SK-N-SH (cell line): ENCODE measurements around the gene IQCN. TPM values are rescaled to one million over a fixed set of nuclear protein-coding genes. Genes with fewer than 3 reads are reported as not detected.

ENCODE experiments used
- CTCF ChIA-PET: fragments of 300-600, 350-600 bp; formaldehyde crosslinking; extraction: SDS; loops from one replicate; lab custom pipeline; 2021; lab: Yijun Ruan, JAX
- POLR2A ChIA-PET: fragments of 350-600 bp; sonication (Branson Sonifier 250); formaldehyde crosslinking; extraction: SDS; loops from one replicate; lab custom pipeline; 2020; ENCODE audit warnings: antibody characterized with exemption, inconsistent platforms; lab: Yijun Ruan, JAX
- DNase-seq: peaks from one replicate; pipeline ENCODE4 v3.0.0; 2012
- H2AFZ ChIP-seq: fragments of 200-600 bp; sonication (generic); 2 replicates; pipeline ENCODE4 v1.8.1; 2016; ENCODE audit warnings: antibody characterized with exemption, mild to moderate bottlenecking, low read depth
- H3F3A ChIP-seq: fragments of 200-600 bp; sonication (generic); replicated peaks from 2 replicates; pipeline ENCODE3; 2016; ENCODE audit warnings: antibody characterized with exemption, mild to moderate bottlenecking; ENCODE audit not compliant: insufficient read depth
- H3K27ac ChIP-seq, 2 experiments: fragments of 200-500 bp in 1 of 2; fragments of 200-600 bp in 1 of 2; sonication (Bioruptor generic) in 1 of 2; sonication (generic), shearing (Covaris generic) in 1 of 2; 2 replicates each; pipeline versions ENCODE4 v1.5.1 to v1.6.1; 2014 to 2016; ENCODE audit warnings: low read depth in 2 of 2, inconsistent platforms in 1 of 2, low read length in 1 of 2, mild to moderate bottlenecking in 1 of 2, mixed read lengths in 1 of 2
- H3K27me3 ChIP-seq: fragments of 200-600 bp; sonication (generic), shearing (Covaris generic); 2 replicates; pipeline ENCODE4 v1.6.1; 2016; ENCODE audit warnings: mixed run types; ENCODE audit not compliant: insufficient read depth
- H3K36me3 ChIP-seq, 2 experiments: fragments of 200-500 bp in 1 of 2; fragments of 200-600 bp in 1 of 2; sonication (Bioruptor generic) in 1 of 2; sonication (generic) in 1 of 2; replicated peaks in 1 of 2; 2 replicates each; pipeline versions ENCODE3 to v1.5.1; 2014 to 2016; ENCODE audit warnings: low read length in 1 of 2, mild to moderate bottlenecking in 1 of 2; ENCODE audit not compliant: insufficient read depth in 2 of 2, control insufficient read depth in 1 of 2
- H3K4me1 ChIP-seq, 2 experiments: fragments of 200-500 bp in 1 of 2; fragments of 200-600 bp in 1 of 2; sonication (Bioruptor generic) in 1 of 2; sonication (generic), shearing (Covaris generic) in 1 of 2; 2 replicates each; pipeline versions ENCODE4 v1.5.1 to v1.6.1; 2014 to 2016; ENCODE audit warnings: low read depth in 1 of 2, low read length in 1 of 2, mixed run types in 1 of 2; ENCODE audit not compliant: insufficient read depth in 2 of 2, control insufficient read depth in 1 of 2
- H3K4me2 ChIP-seq: fragments of 200-600 bp; sonication (generic), shearing (Covaris generic); 2 replicates; pipeline ENCODE4 v1.6.1; 2017; ENCODE audit warnings: mixed run types
- H3K4me3 ChIP-seq, 2 experiments: fragments of 200-500 bp in 1 of 2; fragments of 200-600 bp in 1 of 2; sonication (Bioruptor generic) in 1 of 2; sonication (generic), shearing (Covaris generic) in 1 of 2; 2 replicates each; pipeline versions ENCODE4 v1.5.1 to v1.8.1; 2014 to 2016; ENCODE audit warnings: low read depth in 2 of 2, inconsistent platforms in 1 of 2, low read length in 1 of 2, mild to moderate bottlenecking in 1 of 2, mixed read lengths in 1 of 2, moderate library complexity in 1 of 2
- H3K79me2 ChIP-seq: fragments of 200-600 bp; sonication (generic); 2 replicates; pipeline ENCODE4 v1.8.1; 2017; ENCODE audit warnings: mild to moderate bottlenecking; ENCODE audit not compliant: insufficient read depth
- H3K9ac ChIP-seq: fragments of 200-600 bp; sonication (generic); 2 replicates; pipeline ENCODE4 v1.6.1; 2017; ENCODE audit warnings: mixed run types
- H3K9me2 ChIP-seq: fragments of 200-600 bp; sonication (generic); 2 replicates; pipeline ENCODE4 v1.6.1; 2017; ENCODE audit warnings: mixed run types
- H3K9me3 ChIP-seq: fragments of 200-600 bp; sonication (generic); 2 replicates; pipeline ENCODE4 v1.6.1; 2017; ENCODE audit warnings: mixed run types, mild to moderate bottlenecking, moderate library complexity
- H4K20me1 ChIP-seq: fragments of 200-600 bp; sonication (generic); 2 replicates; pipeline ENCODE4 v1.6.1; 2017; ENCODE audit warnings: mild to moderate bottlenecking, mixed run types; ENCODE audit not compliant: insufficient read depth
- FOXM1 ChIP-seq: IDR thresholded peaks from 2 replicates; pipeline ENCODE4 v1.4.0; 2012; ENCODE audit warnings: low read depth, mild to moderate bottlenecking
- JUND ChIP-seq: IDR thresholded peaks from 2 replicates; pipeline ENCODE4 v1.4.0; 2012
- MEF2A ChIP-seq: IDR thresholded peaks from 2 replicates; pipeline ENCODE4 v1.4.0; 2012; ENCODE audit warnings: low read depth, borderline replicate concordance
- MXI1 ChIP-seq: IDR thresholded peaks from 2 replicates; pipeline ENCODE4 v1.6.1; 2012; ENCODE audit warnings: mild to moderate bottlenecking, low read depth, low read length, improper control_type of control experiment
- NFIC ChIP-seq: IDR thresholded peaks from 2 replicates; pipeline ENCODE4 v1.4.0; 2012; ENCODE audit warnings: borderline replicate concordance
- RAD21 ChIP-seq: IDR thresholded peaks from 2 replicates; pipeline ENCODE4 v1.6.1; 2012; ENCODE audit warnings: mild to moderate bottlenecking, low read length
- RFX5 ChIP-seq: IDR thresholded peaks from 2 replicates; pipeline ENCODE4 v1.6.1; 2012; ENCODE audit warnings: mild to moderate bottlenecking, improper control_type of control experiment, low read length
- SIN3A ChIP-seq: IDR thresholded peaks from 2 replicates; pipeline ENCODE4 v1.6.1; 2012; ENCODE audit warnings: low read depth, mild to moderate bottlenecking, low read length, moderate library complexity, borderline replicate concordance
- SMC3 ChIP-seq: IDR thresholded peaks from 2 replicates; pipeline ENCODE4 v1.6.1; 2012; ENCODE audit warnings: low read depth, low read length, improper control_type of control experiment
- TAF1 ChIP-seq: IDR thresholded peaks from 2 replicates; pipeline ENCODE4 v1.6.1; 2012; ENCODE audit warnings: low read depth, mild to moderate bottlenecking, low read length, moderate library complexity, borderline replicate concordance
- WGBS: methylation state at CpG from one replicate; pipeline ENCODE4 v1.1.6; 2017; ENCODE audit warnings: low lambda C conversion rate; 5-methylcytosine and 5-hydroxymethylcytosine counted together
- polyA plus RNA-seq, 3 experiments: library from polyadenylated mRNA; depleted of rRNA; stranded (reverse); fragments of >200 nt; gene quantifications; 2 replicates each; pipeline ENCODE4 v1.2.3, GENCODE V29; 2012
- TF ChIP-seq, protein P1 (sequence below): IDR thresholded peaks from 2 replicates; pipeline ENCODE4 v1.6.1; 2012; ENCODE audit warnings: mild to moderate bottlenecking, low read depth, low read length, moderate library complexity
- TF ChIP-seq, protein P2 (sequence below): fragments of 150-350 bp; IDR thresholded peaks from 2 replicates; pipeline ENCODE4 v1.6.1; 2017; ENCODE audit warnings: antibody characterized with exemption, low read length, low read depth, borderline replicate concordance
- TF ChIP-seq, protein P3 (sequence below): fragments of 200-600 bp; sonication (generic); IDR thresholded peaks from 2 replicates; pipeline ENCODE4 v1.6.1; 2017; ENCODE audit warnings: antibody characterized with exemption, mild to moderate bottlenecking, moderate library complexity
- TF ChIP-seq, protein P4 (sequence below): IDR thresholded peaks from 2 replicates; pipeline ENCODE4 v1.4.0; 2012; ENCODE audit warnings: low read depth, borderline replicate concordance

IQCN gene
- polyA plus RNA-seq, 1 of the 3 experiments (the other 2 are of a cell fraction) = 2.5 TPM

DNA sequence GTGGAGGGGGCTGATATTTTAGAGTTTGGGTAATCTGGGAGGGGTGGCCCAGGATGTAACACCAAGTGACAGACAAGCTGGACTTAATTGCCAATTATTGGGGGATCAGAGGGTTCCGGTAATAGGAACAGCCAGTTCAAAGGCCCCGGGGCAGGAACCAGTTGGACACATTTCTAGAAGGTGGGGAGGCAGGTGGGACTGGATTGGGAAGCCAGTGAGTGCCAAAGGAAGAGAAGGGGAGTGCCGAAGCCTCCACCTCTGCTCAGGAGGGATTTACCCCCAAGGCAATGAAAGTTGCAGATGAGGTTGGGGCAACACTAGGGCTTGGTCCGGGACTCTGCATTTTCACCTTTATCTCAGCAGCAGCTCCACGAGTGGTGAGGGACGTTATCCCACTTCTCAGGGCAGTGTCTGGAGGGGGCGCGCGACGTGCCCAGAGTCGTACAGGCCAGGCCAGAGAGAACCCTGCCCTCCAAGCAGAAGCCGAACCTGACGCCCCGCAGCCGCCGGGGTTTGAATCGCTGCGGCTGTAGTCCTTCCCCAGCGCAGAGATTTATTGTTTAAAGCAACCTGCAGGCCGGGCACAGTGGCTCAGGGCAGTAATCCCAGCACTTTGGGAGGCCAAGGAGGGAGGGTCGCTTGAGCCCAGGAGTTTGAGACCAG lies 12.9 kb upstream of the IQCN start (continued):
- TF ChIP-seq, protein P1, sequence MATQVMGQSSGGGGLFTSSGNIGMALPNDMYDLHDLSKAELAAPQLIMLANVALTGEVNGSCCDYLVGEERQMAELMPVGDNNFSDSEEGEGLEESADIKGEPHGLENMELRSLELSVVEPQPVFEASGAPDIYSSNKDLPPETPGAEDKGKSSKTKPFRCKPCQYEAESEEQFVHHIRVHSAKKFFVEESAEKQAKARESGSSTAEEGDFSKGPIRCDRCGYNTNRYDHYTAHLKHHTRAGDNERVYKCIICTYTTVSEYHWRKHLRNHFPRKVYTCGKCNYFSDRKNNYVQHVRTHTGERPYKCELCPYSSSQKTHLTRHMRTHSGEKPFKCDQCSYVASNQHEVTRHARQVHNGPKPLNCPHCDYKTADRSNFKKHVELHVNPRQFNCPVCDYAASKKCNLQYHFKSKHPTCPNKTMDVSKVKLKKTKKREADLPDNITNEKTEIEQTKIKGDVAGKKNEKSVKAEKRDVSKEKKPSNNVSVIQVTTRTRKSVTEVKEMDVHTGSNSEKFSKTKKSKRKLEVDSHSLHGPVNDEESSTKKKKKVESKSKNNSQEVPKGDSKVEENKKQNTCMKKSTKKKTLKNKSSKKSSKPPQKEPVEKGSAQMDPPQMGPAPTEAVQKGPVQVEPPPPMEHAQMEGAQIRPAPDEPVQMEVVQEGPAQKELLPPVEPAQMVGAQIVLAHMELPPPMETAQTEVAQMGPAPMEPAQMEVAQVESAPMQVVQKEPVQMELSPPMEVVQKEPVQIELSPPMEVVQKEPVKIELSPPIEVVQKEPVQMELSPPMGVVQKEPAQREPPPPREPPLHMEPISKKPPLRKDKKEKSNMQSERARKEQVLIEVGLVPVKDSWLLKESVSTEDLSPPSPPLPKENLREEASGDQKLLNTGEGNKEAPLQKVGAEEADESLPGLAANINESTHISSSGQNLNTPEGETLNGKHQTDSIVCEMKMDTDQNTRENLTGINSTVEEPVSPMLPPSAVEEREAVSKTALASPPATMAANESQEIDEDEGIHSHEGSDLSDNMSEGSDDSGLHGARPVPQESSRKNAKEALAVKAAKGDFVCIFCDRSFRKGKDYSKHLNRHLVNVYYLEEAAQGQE = no peak
- TF ChIP-seq SMC3 (no peak), NFIC (no peak), FOXM1 (no peak), JUND (no peak), RAD21 (no peak), MEF2A (no peak), MXI1 (no peak)
- TF ChIP-seq, protein P2, sequence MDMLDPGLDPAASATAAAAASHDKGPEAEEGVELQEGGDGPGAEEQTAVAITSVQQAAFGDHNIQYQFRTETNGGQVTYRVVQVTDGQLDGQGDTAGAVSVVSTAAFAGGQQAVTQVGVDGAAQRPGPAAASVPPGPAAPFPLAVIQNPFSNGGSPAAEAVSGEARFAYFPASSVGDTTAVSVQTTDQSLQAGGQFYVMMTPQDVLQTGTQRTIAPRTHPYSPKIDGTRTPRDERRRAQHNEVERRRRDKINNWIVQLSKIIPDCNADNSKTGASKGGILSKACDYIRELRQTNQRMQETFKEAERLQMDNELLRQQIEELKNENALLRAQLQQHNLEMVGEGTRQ = no peak
- TF ChIP-seq, protein P3, sequence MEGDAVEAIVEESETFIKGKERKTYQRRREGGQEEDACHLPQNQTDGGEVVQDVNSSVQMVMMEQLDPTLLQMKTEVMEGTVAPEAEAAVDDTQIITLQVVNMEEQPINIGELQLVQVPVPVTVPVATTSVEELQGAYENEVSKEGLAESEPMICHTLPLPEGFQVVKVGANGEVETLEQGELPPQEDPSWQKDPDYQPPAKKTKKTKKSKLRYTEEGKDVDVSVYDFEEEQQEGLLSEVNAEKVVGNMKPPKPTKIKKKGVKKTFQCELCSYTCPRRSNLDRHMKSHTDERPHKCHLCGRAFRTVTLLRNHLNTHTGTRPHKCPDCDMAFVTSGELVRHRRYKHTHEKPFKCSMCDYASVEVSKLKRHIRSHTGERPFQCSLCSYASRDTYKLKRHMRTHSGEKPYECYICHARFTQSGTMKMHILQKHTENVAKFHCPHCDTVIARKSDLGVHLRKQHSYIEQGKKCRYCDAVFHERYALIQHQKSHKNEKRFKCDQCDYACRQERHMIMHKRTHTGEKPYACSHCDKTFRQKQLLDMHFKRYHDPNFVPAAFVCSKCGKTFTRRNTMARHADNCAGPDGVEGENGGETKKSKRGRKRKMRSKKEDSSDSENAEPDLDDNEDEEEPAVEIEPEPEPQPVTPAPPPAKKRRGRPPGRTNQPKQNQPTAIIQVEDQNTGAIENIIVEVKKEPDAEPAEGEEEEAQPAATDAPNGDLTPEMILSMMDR = no peak

DNA sequence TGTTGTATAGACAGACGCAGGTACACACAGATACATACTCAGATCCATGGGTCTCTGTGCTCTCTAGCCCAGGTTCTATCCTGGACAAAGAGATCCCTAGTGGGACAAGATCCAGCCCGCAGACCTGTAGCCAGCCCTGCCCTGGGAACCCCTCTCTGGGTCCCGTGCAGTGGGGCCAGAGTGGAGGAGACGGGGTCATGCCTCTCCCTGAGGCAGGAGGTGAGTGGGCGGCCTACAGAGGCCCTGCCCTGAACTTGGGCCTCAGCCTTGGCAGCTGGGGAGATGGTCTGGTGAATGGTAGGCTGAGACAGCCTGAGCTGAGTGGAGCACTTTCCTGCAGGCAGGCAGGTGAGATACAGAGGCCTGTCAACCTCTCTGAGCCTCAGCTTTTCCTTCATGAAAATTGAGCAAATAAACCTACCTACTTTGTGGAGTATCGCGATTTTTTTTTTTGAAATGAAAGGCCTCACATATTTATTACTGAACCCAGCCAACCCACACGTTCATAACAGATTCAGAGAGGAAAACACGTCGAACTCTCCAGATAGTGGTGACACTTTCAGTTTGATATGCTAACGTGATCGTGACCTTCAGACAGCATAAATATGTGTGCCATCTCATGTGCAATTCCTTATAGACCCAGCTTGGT lies 10.6 kb upstream of the IQCN start:
- DNase-seq = no peak
- H3K9me2 ChIP-seq = no peaks in the 10 kb centered on the region
- H3K27me3 ChIP-seq = no peaks in the 10 kb centered on the region
- CTCF ChIA-PET = no interaction called here
- no peak overlapping the region; a peak in 1 of 4 replicates for H3K27ac ChIP-seq
- no peaks in the 10 kb centered on the region for H3K36me3 ChIP-seq
- WGBS = 83% methylated on average over 11 of the region's 12 CpGs
- H3K4me1 ChIP-seq = peaks cover 7 to 9% of the 10 kb centered on the region in 2 experiments; a peak in 3 of 4 replicates
- H3K9me3 ChIP-seq = no peaks in the 10 kb centered on the region
- H3F3A ChIP-seq = peaks cover 15% of the 10 kb centered on the region
- POLR2A ChIA-PET = no interaction called here
- no peak overlapping the region for H3K4me2 ChIP-seq
- H3K4me3 ChIP-seq = no peak overlapping the region
- peaks cover 4% of the 10 kb centered on the region; the same call in 1 of the 2 replicates for H4K20me1 ChIP-seq
- no peak overlapping the region for H3K9ac ChIP-seq
- H3K79me2 ChIP-seq = peaks cover 15% of the 10 kb centered on the region
- H2AFZ ChIP-seq = no peak overlapping the region
- TF ChIP-seq RFX5 = no peak
- TF ChIP-seq, protein P1 = no peak
- no peak for TF ChIP-seq SIN3A
- no peak for TF ChIP-seq JUND
- TF ChIP-seq, protein P4, sequence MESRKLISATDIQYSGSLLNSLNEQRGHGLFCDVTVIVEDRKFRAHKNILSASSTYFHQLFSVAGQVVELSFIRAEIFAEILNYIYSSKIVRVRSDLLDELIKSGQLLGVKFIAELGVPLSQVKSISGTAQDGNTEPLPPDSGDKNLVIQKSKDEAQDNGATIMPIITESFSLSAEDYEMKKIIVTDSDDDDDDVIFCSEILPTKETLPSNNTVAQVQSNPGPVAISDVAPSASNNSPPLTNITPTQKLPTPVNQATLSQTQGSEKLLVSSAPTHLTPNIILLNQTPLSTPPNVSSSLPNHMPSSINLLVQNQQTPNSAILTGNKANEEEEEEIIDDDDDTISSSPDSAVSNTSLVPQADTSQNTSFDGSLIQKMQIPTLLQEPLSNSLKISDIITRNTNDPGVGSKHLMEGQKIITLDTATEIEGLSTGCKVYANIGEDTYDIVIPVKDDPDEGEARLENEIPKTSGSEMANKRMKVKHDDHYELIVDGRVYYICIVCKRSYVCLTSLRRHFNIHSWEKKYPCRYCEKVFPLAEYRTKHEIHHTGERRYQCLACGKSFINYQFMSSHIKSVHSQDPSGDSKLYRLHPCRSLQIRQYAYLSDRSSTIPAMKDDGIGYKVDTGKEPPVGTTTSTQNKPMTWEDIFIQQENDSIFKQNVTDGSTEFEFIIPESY = no peak
- TF ChIP-seq RAD21 = no peak
- TF ChIP-seq FOXM1 = no peak
- TF ChIP-seq TAF1 = no peak
